ENCODE measurements around the gene NOS1. TPM values are rescaled to one million over a fixed set of nuclear protein-coding genes. Genes with fewer than 3 reads are reported as not detected.
A peak's percentile ranks its signal among the peaks of the same experiment; 100 is the strongest.
"Not testable (repeated sequence)": the region's sequence is repeated elsewhere in the genome, so short reads cannot be mapped to it uniquely, and the experiment has no call there.

NOS1 gene
- total RNA-seq, 1 donor from 2014 or later, result 0.05 TPM

- not testable (repeated sequence) for H3K27me3 Mint-ChIP-seq (ENCODE audit: unreplicated experiment); H3K4me3 Mint-ChIP-seq (ENCODE audit: unreplicated experiment)
Measured at GRCh38 chr12:117195027-117195426, 166.4 kb downstream of the NOS1 start.

GRCh38 chr12:117193903-117194302 lies 167.5 kb downstream of the NOS1 start:
- Mint-ChIP-seq H3K4me3 (ENCODE audit: unreplicated experiment) (no peak overlapping the region), H3K27me3 (ENCODE audit: unreplicated experiment) (peaks cover 10% of the 10 kb centered on the region), H3K27ac (ENCODE audit: unreplicated experiment) (no peak overlapping the region), H3K9me3 (ENCODE audit: unreplicated experiment) (no peaks in the 10 kb centered on the region), H3K4me1 (ENCODE audit: unreplicated experiment) (peaks cover 11% of the 10 kb centered on the region), H3K36me3 (ENCODE audit: low read depth, unreplicated experiment) (peaks cover 5% of the 10 kb centered on the region)
- no peak for TF ChIP-seq CTCF (IDR thresholded peaks at IDR 0.05; ENCODE audit: unreplicated experiment)
- DNase-seq (ENCODE audit: low spot score), result no peak

More at GRCh38 chr12:117195027-117195426, 166.4 kb downstream of the NOS1 start:
- H3K27ac Mint-ChIP-seq (ENCODE audit: unreplicated experiment); H3K4me1 Mint-ChIP-seq (ENCODE audit: unreplicated experiment); H3K9me3 Mint-ChIP-seq (ENCODE audit: unreplicated experiment); H3K36me3 Mint-ChIP-seq (ENCODE audit: low read depth, unreplicated experiment); DNase-seq (ENCODE audit: low spot score): not testable (repeated sequence)

GRCh38 chr12:117192581-117192980 lies 168.8 kb downstream of the NOS1 start:
- H3K36me3 Mint-ChIP-seq (ENCODE audit: low read depth, unreplicated experiment); H3K27me3 Mint-ChIP-seq (ENCODE audit: unreplicated experiment); H3K27ac Mint-ChIP-seq (ENCODE audit: unreplicated experiment); H3K9me3 Mint-ChIP-seq (ENCODE audit: unreplicated experiment); DNase-seq (ENCODE audit: low spot score); H3K4me3 Mint-ChIP-seq (ENCODE audit: unreplicated experiment): not testable (repeated sequence)
- H3K4me1 Mint-ChIP-seq (ENCODE audit: unreplicated experiment), result peaks cover 13% of the 10 kb centered on the region

GRCh38 chr12:117192057-117192456 lies 169.4 kb downstream of the NOS1 start:
- no peak for TF ChIP-seq CTCF (IDR thresholded peaks at IDR 0.05; ENCODE audit: unreplicated experiment)
- H3K27ac Mint-ChIP-seq (ENCODE audit: unreplicated experiment), result no peak overlapping the region
- peak overlapping the region; percentile 45 for H3K4me3 Mint-ChIP-seq (ENCODE audit: unreplicated experiment)
- no peak for DNase-seq (ENCODE audit: low spot score)
- peaks cover 9% of the 10 kb centered on the region for H3K27me3 Mint-ChIP-seq (ENCODE audit: unreplicated experiment)
- peaks cover 13% of the 10 kb centered on the region for H3K4me1 Mint-ChIP-seq (ENCODE audit: unreplicated experiment)
- H3K36me3 Mint-ChIP-seq (ENCODE audit: low read depth, unreplicated experiment), result peaks cover 9% of the 10 kb centered on the region
- no peaks in the 10 kb centered on the region for H3K9me3 Mint-ChIP-seq (ENCODE audit: unreplicated experiment)

GRCh38 chr12:117190210-117190781 lies 171.1 kb downstream of the NOS1 start, which contains the start of gene FBXO21:
Gene FBXO21, minus strand, starts transcription at chr12:117190470. Its CDS starts 14 bp downstream, at chr12:117190456.
- peaks cover 9% of the 10 kb centered on the region for H3K27me3 Mint-ChIP-seq (ENCODE audit: unreplicated experiment)
- H3K27ac Mint-ChIP-seq (ENCODE audit: unreplicated experiment), result peak within 1 kb of the TSS; percentile 70
- peaks cover 9% of the 10 kb centered on the region for H3K36me3 Mint-ChIP-seq (ENCODE audit: low read depth, unreplicated experiment)
- peak within 1 kb of the TSS; percentile 97 for H3K4me3 Mint-ChIP-seq (ENCODE audit: unreplicated experiment)
- no peak for TF ChIP-seq CTCF (IDR thresholded peaks at IDR 0.05; ENCODE audit: unreplicated experiment)
- no peaks in the 10 kb centered on the region for H3K9me3 Mint-ChIP-seq (ENCODE audit: unreplicated experiment)
- peak; percentile 95 for DNase-seq (ENCODE audit: low spot score)
- H3K4me1 Mint-ChIP-seq (ENCODE audit: unreplicated experiment), result peaks cover 14% of the 10 kb centered on the region

GRCh38 chr12:117189725-117190209 lies 171.7 kb downstream of the NOS1 start:
- H3K27ac Mint-ChIP-seq (ENCODE audit: unreplicated experiment), result peak overlapping the region; percentile 70
- peak overlapping the region; percentile 97 for H3K4me3 Mint-ChIP-seq (ENCODE audit: unreplicated experiment)
- H3K9me3 Mint-ChIP-seq (ENCODE audit: unreplicated experiment), result no peaks in the 10 kb centered on the region
- H3K4me1 Mint-ChIP-seq (ENCODE audit: unreplicated experiment), result peaks cover 20% of the 10 kb centered on the region
- H3K36me3 Mint-ChIP-seq (ENCODE audit: low read depth, unreplicated experiment), result peaks cover 9% of the 10 kb centered on the region
- no peak for TF ChIP-seq CTCF (IDR thresholded peaks at IDR 0.05; ENCODE audit: unreplicated experiment)
- peaks cover 9% of the 10 kb centered on the region for H3K27me3 Mint-ChIP-seq (ENCODE audit: unreplicated experiment)
- DNase-seq (ENCODE audit: low spot score), result peak; percentile 42
